CD4-positive, alpha-beta T cell (primary cell): ENCODE data around the gene PTH1R. TPM values are rescaled to one million over a fixed set of nuclear protein-coding genes. Genes with fewer than 3 reads are reported as not detected.

Experiments used
- ATAC-seq: fragments of 200-7000 bp; cut with Tn5 transposase; one replicate; pipeline ENCODE4 v1.10.0; 2022; ENCODE audit warnings: mild to moderate bottlenecking; ENCODE audit not compliant: poor library complexity
- CTCF ChIA-PET: fragments of 350-600 bp; sonication (Branson Sonifier 250); formaldehyde crosslinking; loops from one replicate; lab custom pipeline; 2021; ENCODE audit warnings: antibody characterized with exemption, inconsistent platforms; lab: Charles Lee
- POLR2A ChIA-PET: fragments of 350-600 bp; sonication (Branson Sonifier 250); formaldehyde crosslinking; loops from one replicate; lab custom pipeline; 2021; ENCODE audit warnings: antibody characterized with exemption, inconsistent platforms; lab: Charles Lee
- DNase-seq, 14 experiments: peaks; one replicate each; pipeline ENCODE4 v3.0.0-alpha.2; 2013 to 2020; ENCODE audit warnings: mixed read lengths in 2 of 14
- H3K27ac ChIP-seq, 2 donors: one replicate each; pipeline versions ENCODE4 v1.5.1 to v1.7.0; 2013; ENCODE audit warnings: low read length in 2 of 2, low read depth in 1 of 2, mild to moderate bottlenecking in 1 of 2
- H3K27me3 ChIP-seq, 2 experiments: 1 replicate in 1 of 2; 2 replicates in 1 of 2; pipeline versions ENCODE4 v1.6.1 to v1.7.0; 2013; ENCODE audit warnings: low read length in 2 of 2, control low read depth in 1 of 2, mild to moderate bottlenecking in 1 of 2, moderate library complexity in 1 of 2; ENCODE audit not compliant: insufficient read depth in 2 of 2, control insufficient read depth in 1 of 2
- H3K36me3 ChIP-seq: one replicate; pipeline ENCODE4 v1.6.1; 2013; ENCODE audit warnings: low read length, control low read depth; ENCODE audit not compliant: insufficient read depth
- H3K4me1 ChIP-seq: one replicate; pipeline ENCODE4 v1.6.1; 2013; ENCODE audit warnings: low read length, control low read depth; ENCODE audit not compliant: insufficient read depth
- H3K4me3 ChIP-seq: one replicate; pipeline ENCODE4 v1.5.1; 2013; ENCODE audit warnings: mild to moderate bottlenecking, low read length, moderate library complexity
- H3K9me3 ChIP-seq, 2 experiments: 1 replicate in 1 of 2; 2 replicates in 1 of 2; pipeline versions ENCODE4 v1.6.1 to v1.7.0; 2013; ENCODE audit warnings: low read length in 2 of 2, mild to moderate bottlenecking in 2 of 2, control low read depth in 1 of 2, moderate library complexity in 1 of 2; ENCODE audit not compliant: control insufficient read depth in 1 of 2, insufficient read depth in 1 of 2
- H3K27ac Mint-ChIP-seq: one replicate; pipeline ENCODE4 v1.8.0; 2020; ENCODE audit warnings: mixed read lengths
- H3K27me3 Mint-ChIP-seq: one replicate; pipeline ENCODE4 v1.8.0; 2021; ENCODE audit warnings: mixed read lengths
- H3K36me3 Mint-ChIP-seq: one replicate; pipeline ENCODE4 v1.8.0; 2021; ENCODE audit warnings: low read depth, mixed read lengths
- H3K4me1 Mint-ChIP-seq: one replicate; pipeline ENCODE4 v1.8.0; 2021; ENCODE audit warnings: low read depth, mixed read lengths
- H3K4me3 Mint-ChIP-seq: one replicate; pipeline ENCODE4 v1.8.0; 2020; ENCODE audit warnings: mild to moderate bottlenecking, mixed read lengths
- H3K9me3 Mint-ChIP-seq: one replicate; pipeline ENCODE4 v1.8.0; 2020; ENCODE audit warnings: mixed read lengths
- CTCF ChIP-seq: fragments of 200-600 bp; IDR thresholded peaks from one replicate; pipeline ENCODE4 v1.8.0; 2022; ENCODE audit warnings: antibody characterized with exemption, mild to moderate bottlenecking
- intact Hi-C, 2 experiments: fragments of 100-400 bp; cut with DNase I in 1 of 2; cut with micrococcal nuclease in 1 of 2; formaldehyde crosslinking; loops; one replicate each; pipeline versions ENCODE4 v1.15.1 to v1.9.0; 2023 to 2025; cut with DNase I, micrococcal nuclease
- total RNA-seq, 174 experiments: library from RNA in 2 of 174; stranded (reverse) in 2 of 174; gene quantifications; one replicate each; pipeline ENCODE4 v1.2.3 and lab custom pipeline; 2021 to 2026

The PTH1R gene
- total RNA-seq, 2 experiments from 2014 or later, result not detected

GRCh38 chr3:46938118-46938517 is 60.6 kb downstream of the PTH1R start:
- no peaks in the 10 kb centered on the region for H3K9me3 Mint-ChIP-seq
- peaks cover 33% of the 10 kb centered on the region for H3K4me1 Mint-ChIP-seq
- ATAC-seq (no peak), DNase-seq (no peak)
- no peak for TF ChIP-seq CTCF
- ChIA-PET POLR2A (interaction anchor here (0.7 kb wide), 1 partner anchor 61 kb away, joined by 3 read pairs; no protein-coding TSS in a partner anchor), CTCF (no interaction called here)
- H3K27me3 Mint-ChIP-seq, result no peaks in the 10 kb centered on the region
- intact Hi-C loops, result no loop called here
- Histone ChIP-seq H3K27ac (no peak overlapping the region), H3K36me3 (peaks cover 73% of the 10 kb centered on the region), H3K4me1 (peaks cover 52% of the 10 kb centered on the region), H3K4me3 (no peak overlapping the region), H3K27me3 (no peaks in the 10 kb centered on the region), H3K9me3 (no peaks in the 10 kb centered on the region)
- H3K36me3 Mint-ChIP-seq, result peaks cover 66% of the 10 kb centered on the region
- no peak overlapping the region for H3K4me3 Mint-ChIP-seq
- H3K27ac Mint-ChIP-seq, result peak overlapping the region; percentile 55

DNA sequence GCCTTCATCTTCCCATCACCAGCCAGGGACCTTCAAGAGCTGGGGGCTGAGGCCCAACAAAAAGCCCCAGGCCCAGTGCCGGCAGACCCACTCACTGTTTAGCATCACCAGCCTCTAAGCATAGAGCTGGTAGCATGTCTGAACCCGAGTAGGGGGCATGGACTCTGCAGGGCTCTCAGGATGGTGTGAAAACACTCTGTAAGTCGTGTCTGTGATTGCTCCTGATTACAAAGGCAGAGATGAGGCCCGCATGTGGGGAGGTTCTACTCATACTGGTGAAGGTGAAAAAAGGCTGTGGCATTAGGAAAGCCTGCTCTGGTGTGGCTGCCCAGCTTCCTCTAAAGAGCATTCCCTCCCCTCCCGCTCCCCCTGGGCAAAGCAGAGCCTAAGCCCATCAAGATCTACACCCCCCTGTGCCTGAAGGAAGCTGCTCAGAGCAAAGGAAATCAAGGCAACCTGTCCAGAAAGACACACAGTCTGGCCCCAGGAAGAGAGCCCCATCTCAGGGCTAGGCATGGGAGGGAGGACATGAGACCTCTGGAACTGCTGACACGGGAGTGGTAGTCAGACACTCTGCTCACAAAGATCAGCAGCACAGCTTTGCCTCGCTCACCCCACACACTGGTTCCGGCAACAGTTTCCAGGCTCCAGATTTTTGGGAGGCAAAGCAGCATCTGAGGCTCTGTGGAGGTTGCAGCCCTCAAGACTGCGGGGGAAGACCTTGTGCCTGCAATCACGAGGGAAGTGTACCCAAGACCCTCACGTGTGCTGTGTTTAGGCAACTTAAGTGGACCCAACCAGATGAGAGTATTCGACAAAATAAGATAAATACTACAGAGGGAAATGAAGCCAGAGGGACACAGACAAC is 62.3 kb downstream of the PTH1R start:
- POLR2A ChIA-PET, result interaction anchor here (1.3 kb wide), 1 partner anchor 39 kb away, joined by 3 read pairs; the partner anchor contains the start of gene NBEAL2
- no peak overlapping the region for H3K27ac Mint-ChIP-seq
- H3K4me3 Mint-ChIP-seq, result no peak overlapping the region
- intact Hi-C loops, result loop anchor here in 1 of 2 experiments (10.0 kb wide), 1 partner anchor 115 kb away; no protein-coding TSS in a partner anchor
- CTCF ChIA-PET, result no interaction called here
- H3K4me1 Mint-ChIP-seq, result peaks cover 31% of the 10 kb centered on the region
- no peaks in the 10 kb centered on the region for H3K9me3 Mint-ChIP-seq
- Histone ChIP-seq H3K4me1 (peaks cover 54% of the 10 kb centered on the region), H3K27me3 (no peaks in the 10 kb centered on the region), H3K4me3 (no peak overlapping the region), H3K36me3 (peaks cover 74% of the 10 kb centered on the region), H3K9me3 (no peaks in the 10 kb centered on the region), H3K27ac (no peak overlapping the region)
- no peak for DNase-seq
- TF ChIP-seq CTCF, result no peak
- no peaks in the 10 kb centered on the region for H3K27me3 Mint-ChIP-seq
- H3K36me3 Mint-ChIP-seq, result peaks cover 70% of the 10 kb centered on the region
- ATAC-seq, result no peak

DNA sequence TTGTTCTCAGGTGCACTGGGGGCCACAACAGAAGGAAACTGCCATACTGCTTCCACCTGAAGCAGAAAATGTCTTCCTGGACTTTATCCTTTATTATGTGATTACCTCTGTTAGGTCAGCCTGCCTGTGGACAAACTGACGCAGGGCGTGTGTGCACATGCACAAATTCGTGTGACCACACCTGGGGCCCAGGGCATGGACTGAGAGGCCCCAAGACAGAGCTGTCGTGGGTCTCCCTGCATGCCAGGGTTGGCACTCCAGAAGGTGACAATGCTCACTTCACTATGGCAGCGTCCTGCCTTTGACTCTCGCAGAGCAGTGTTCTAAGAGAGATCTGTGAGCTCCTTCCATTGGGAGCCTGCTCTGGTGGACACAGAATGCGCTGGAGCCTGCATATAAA is 64.6 kb downstream of the PTH1R start:
- Histone ChIP-seq H3K4me1 (peaks cover 56% of the 10 kb centered on the region), H3K4me3 (no peak overlapping the region), H3K27me3 (no peaks in the 10 kb centered on the region), H3K27ac (no peak overlapping the region), H3K36me3 (peaks cover 69% of the 10 kb centered on the region), H3K9me3 (no peaks in the 10 kb centered on the region)
- ChIA-PET POLR2A (no interaction called here), CTCF (no interaction called here)
- H3K36me3 Mint-ChIP-seq, result peaks cover 68% of the 10 kb centered on the region
- intact Hi-C loops, result loop anchor here in 1 of 2 experiments (10.0 kb wide), 1 partner anchor 113 kb away; no protein-coding TSS in a partner anchor
- H3K27ac Mint-ChIP-seq, result peak overlapping the region; percentile 9
- peaks cover 54% of the 10 kb centered on the region for H3K4me1 Mint-ChIP-seq
- no peak for DNase-seq
- no peak overlapping the region for H3K4me3 Mint-ChIP-seq
- no peak for TF ChIP-seq CTCF
- no peak for ATAC-seq
- no peaks in the 10 kb centered on the region for H3K27me3 Mint-ChIP-seq
- H3K9me3 Mint-ChIP-seq, result no peaks in the 10 kb centered on the region
